Retina (tissue), 1 donor: Measurements from ENCODE around the gene GAB3.
"Not testable (repeated sequence)": the region's sequence is repeated elsewhere in the genome, so short reads cannot be mapped to it uniquely, and the experiment has no call there.

Source experiments
- DNase-seq: peaks from one replicate; pipeline ENCODE4 v3.0.0-alpha.2; 2016

Gene GAB3

DNA sequence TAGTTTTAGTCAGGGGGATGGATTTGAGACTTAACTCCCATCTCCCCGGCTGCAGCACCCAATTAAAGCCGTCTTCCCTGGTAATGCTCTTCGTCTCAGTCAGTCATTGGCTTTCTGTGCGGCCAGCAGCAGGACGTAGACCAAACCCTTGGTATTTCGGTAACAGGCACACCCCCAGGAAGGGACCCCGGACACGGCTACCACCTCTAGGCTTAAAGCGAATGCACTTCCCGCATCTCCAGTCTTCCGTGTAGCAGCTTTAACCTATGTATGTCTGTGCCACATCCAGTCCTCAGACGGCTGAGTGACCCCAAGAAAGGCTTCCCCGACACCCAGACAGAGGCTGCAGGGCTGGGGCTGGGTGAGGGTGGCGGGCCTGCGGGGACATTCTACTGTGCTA is 96.0 kb downstream of the GAB3 start:
- DNase-seq, result no peak

DNA sequence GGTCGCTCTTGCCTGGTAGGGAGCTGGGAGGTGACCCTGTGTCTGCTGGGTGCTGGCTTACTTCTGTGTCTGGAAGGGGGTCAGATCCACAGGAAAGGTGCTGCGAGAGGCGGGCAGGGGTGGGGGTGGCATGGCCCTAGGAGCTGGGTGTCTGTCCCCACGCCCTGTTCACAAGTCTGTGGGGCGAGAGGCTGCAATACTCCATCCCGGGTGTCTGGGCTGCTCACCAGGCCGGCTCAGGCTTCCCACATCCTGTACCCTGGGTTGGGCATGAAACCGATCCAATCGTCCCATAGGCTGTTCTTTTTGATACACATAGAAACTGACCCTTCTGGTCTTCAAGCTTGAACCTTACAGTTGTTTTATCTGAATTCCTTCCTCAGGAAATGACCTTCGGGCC is 96.5 kb downstream of the GAB3 start:
- DNase-seq, result no peak

DNA sequence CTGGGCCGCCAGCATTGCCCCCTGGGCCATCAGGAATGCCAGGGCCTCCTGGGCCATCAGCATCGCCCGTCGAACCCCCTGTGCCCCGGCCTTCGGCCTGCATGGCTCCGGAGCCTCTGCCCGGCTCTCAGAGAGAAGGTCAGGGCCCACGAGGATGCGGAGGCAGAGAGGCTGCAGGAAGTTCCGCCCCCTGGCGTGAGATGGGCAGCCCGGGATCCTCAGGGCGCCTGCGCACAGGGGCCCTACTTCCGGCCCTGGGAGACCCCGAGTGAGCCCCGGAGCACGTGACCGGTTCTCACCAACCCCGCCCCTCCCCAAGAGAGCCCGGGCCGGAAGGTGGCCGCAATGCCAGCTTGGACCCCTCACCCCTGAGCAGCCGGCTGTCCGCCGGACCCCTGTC is 97.5 kb downstream of the GAB3 start, which contains the start of gene CTAG2:
CTAG2 (minus strand) TSS at position 167 of the 400 bp plus-strand sequence; CDS start at position 103, 64 bp downstream.
- not testable (repeated sequence) for DNase-seq

DNA sequence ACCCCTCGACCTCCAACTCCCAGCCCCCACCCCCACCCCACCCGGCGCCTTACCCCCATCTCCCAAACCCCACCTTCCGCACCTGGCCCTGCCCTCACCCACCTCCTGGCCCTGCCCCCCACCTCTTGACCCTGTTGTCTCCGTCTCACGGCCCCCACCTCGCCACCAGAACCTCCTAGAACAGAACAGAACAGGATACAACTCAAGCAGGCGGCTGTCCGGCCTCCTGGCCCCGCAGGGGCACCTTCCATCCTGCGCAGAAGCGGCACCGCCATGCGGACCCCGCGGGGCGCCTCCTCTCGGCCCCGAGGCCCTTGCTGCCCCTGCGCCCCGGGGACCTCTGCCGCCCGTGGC is 97.9 kb downstream of the GAB3 start:
- no peak for DNase-seq

DNA sequence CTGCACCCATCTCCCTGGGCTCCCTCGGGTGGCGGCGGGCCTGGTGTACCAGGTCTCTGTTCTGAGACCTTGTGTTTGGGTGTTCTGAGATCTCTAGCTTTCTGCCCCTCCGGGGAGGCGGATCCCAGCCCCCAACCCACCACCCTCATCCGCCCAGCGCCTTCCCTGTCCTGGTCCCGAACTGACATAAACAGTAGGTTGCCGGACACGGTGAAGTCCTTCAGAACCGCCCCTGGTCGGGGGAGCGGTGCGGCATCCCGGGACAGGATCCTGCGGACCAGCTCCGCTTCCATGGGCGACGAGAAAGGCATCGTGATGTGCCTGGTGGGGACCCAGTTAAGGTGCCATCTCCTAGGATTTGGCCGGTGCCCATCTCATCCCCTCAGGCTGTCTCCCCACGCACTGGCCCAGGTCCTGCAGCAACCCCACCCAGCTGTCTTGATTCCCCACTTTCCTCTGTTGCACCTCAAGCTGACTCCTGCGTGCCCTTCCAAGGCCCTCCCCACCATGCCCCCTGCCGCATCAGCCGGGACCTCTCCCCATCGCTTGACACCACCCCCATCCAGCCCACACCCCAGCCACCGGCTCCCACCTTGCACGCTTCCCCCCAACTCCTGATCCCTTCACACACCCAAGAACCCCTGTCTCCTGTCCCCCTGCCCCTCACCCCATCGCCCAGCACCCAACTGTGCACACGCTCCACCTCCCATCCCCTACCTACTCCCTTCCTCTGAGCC is 98.4 kb downstream of the GAB3 start:
- no peak for DNase-seq

DNA sequence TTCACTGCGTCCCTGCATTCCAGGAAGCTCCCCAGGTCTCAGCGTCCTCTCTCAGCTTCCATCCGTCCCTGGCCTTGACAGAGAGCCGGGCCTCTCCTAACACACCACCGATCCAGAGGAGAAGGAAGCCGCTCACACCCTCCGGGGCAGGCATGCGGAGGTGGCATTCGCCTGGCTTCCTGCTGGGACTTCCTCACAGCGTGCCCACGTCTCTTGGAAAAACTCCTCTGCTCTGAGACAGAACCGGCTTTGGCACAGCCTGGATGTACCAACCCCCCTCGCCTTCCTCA is 100.7 kb downstream of the GAB3 start:
- no peak for DNase-seq

DNA sequence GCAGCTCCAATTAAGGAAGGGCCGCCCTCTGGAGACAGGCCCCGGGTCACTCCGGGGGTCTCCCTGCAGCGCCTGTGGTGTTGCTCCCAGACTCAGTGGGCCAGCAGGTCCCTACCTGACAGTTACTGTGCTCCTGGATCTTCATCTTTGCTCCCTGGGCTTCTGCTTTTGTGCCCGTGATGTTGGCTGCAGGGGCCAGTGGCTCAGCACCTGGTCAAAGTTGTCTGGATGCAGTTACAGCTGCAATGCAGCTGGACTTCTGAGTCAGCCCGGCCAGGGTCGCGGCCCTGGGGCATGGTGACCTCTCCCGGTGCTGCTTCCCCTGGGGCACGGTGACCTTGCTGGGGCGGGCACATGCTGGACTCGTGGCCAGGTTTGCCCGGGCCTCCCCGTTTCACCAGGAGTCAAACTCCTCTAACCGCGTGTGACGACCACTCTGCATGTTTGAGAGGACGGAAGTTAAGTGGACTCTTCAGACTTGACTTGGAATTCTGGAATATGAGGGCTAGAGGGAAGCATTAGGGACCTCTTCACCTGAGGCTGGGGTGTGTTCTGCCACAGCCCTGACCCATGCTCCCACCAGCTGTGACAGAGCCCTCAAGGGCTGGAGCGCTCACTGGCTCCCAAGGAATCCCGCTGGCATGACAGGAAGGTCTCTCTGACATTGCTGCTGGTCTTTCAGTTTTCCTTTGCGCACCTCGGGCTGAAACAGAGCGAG is 101.2 kb downstream of the GAB3 start:
- no peak for DNase-seq

DNA sequence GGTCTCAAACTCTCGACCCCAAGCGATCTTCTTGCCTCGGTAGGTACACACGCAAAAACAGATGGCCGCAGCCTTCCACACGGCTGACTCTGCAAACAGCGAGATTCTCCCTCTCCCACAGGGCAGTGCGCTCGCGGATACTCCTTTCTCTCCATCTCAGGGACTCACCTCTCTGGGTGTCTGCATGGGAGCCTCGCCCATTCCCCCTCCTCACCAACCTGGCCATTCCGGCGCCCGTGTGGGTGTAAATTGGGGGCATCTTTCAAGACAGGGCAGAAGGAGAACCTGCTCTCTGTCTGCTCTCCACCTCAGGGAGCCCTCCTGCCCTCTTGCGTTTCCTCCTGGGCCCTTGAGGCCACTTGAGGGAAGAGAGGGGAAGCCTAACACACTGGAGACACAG is 101.9 kb downstream of the GAB3 start:
- no peak for DNase-seq

DNA sequence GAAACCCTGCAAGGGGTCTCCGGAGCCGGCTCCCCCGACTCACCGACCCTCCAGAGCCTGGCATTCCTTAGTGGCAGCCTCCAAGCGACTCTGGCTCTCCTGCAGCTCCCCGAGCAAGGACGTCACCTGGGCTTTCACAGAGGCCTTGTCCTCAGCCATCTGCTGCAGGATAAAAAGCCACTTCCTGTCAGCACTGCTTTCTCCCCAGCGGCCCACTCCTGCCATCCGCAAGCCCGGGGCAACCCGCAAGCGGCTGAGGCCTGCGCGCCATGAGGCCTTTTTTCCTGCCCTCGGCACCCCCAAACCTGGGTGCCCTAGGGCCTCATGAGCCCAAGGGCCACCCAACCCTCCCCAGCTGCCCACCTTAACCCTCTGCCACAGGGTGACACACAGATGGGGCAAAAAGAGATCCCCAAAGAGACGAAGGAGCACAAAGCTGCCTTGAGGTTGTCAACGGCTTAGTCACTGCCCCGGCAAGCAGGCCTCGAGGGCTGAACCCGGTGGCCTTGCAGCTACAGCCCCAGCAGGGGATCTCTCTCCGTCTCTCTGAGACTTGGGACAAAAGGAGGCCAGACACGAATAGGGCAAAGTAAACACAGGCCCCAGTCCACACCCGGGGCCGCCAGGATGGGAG is 105.0 kb downstream of the GAB3 start:
- not testable (repeated sequence) for DNase-seq

DNA sequence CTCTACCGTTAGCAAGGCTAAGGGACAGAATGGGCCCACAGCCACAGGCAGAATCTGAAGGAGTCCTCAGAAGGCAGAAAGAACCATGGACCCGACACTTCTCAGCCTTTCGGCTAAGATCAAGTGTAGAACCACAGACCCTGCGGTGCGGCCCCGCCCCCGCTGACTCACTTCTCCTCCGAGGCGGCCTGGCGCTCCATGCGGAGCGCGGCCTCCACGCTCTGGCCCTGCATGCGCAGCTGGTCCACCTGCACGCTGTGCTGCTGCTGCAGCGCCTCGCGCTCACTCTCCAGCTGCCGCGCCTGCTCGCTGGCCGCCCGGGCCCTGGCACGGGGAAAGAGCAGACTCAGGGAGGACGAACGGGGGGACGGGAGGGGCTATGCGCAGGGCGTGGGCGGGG is 107.2 kb downstream of the GAB3 start:
- not testable (repeated sequence) for DNase-seq

DNA sequence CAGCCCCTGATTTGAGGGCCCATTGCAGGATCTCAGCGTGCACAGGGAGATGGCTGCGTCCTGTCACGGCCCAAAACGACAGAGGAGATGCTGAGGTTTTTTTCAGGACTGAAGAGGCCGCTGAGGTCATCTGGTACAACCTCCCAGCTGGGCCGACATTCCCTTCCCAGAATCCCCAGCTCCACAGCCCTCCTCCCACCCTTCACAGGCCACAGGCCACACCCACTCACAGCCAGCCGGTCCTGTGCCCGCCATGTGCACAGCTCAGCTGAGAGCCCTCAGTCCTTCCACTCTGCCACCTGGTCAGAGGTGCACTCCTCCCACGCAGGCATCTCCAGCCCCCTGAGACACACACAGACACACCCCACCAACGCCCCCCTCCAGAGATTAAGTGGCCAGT is 109.1 kb downstream of the GAB3 start:
- not testable (repeated sequence) for DNase-seq

DNA sequence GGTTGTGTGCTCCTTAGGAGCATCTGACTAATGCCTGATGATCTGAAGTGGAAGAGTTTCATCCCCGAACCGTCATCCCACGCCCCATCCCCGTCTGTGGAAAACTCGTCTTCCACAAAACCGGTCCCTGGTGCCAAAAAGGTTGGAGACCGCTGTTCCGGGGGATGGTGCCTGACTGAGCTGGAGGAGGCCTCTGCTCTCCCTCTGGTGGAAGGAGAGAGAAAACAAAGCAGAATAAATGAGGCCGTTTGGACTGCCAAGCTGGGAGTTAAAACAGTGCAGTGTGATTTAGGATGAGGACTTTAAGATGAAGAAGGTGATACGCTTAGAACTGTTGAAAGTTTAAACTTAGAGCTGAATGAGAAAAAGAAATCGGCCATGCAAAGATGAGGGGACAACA is 117.2 kb downstream of the GAB3 start:
- not testable (repeated sequence) for DNase-seq

DNA sequence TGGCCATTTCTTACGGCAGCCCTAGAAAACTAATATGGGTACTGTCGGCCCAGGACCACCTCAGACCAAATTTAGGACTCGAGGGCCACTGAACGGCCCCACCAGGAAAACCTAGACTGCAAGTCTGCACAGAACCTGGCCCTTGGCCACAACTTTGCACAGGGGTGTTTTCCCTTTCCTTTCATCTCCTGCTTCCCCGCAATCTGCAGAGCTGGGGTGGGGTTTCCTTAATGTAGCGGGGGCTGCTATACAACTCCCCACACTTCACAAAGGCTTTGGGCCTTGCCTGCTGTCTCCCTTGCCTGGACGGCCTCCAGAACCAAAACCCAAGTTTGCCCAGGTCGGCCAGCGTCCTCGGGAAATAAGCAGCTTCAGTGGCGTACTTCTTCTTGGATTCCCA is 119.9 kb downstream of the GAB3 start:
- not testable (repeated sequence) for DNase-seq

DNA sequence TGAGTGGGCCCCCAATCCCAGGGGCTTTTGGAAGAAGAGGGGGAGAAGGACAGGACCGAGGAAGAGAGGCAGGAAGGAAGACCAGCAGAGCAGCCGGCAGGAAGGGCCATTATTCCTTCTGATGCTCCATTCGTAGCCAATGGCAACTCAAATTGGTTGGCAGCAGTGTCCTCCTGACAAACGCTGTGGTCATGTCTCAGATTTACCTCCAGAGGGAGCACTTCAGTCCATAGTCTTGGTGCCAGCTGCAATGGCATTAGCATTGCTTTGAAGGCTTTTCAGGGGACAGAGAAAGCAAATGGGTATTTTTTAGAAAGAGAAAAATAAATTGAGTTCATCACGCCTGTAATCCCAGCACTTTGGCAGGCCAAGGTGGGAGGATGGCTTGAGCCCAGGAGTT is 121.9 kb downstream of the GAB3 start:
- DNase-seq, result not testable (repeated sequence)
